K562 (cell line): ENCODE measurements around the gene YTHDC1. TPM values are rescaled to one million over a fixed set of nuclear protein-coding genes. Genes with fewer than 3 reads are reported as not detected.

ENCODE experiments used
- CHD2 ChIP-seq: IDR thresholded peaks from 2 replicates; pipeline ENCODE4 v1.6.1; 2011; ENCODE audit warnings: low read depth, low read length
- CREM ChIP-seq: IDR thresholded peaks from 2 replicates; pipeline ENCODE4 v1.6.1; 2014; ENCODE audit warnings: antibody characterized with exemption, low read depth
- E2F3 ChIP-seq: fragments of 250-450 bp; sonication (Bioruptor Pico); IDR thresholded peaks from 2 replicates; pipeline ENCODE4 v1.4.0; 2020; ENCODE audit warnings: mild to moderate bottlenecking
- ERF ChIP-seq: fragments of 450-650 bp; formaldehyde crosslinking; IDR thresholded peaks from 2 replicates; pipeline ENCODE4 v1.4.0; 2020; ENCODE audit warnings: mild to moderate bottlenecking, mixed read lengths
- HCFC1 ChIP-seq: IDR thresholded peaks from 2 replicates; pipeline ENCODE4 v1.6.1; 2012; ENCODE audit warnings: low read depth, low read length, improper control_type of control experiment
- MTA3 ChIP-seq: fragments of 450-650 bp; formaldehyde crosslinking; IDR thresholded peaks from 2 replicates; pipeline ENCODE4 v1.6.1; 2017; ENCODE audit warnings: mild to moderate bottlenecking, borderline replicate concordance
- NBN ChIP-seq: fragments of 450-650 bp; IDR thresholded peaks from 2 replicates; pipeline ENCODE4 v1.6.1; 2016; ENCODE audit warnings: low read depth, mild to moderate bottlenecking
- NR1H2 ChIP-seq: sonication (generic); formaldehyde crosslinking; IDR thresholded peaks from 2 replicates; pipeline ENCODE4 v1.4.0; 2020; ENCODE audit warnings: mild to moderate bottlenecking, missing genetic modification reagents
- RBM17 ChIP-seq: fragments of 200-400 bp; formaldehyde crosslinking; IDR thresholded peaks from 2 replicates; pipeline ENCODE4 v1.6.1; 2017; ENCODE audit warnings: low read depth, mild to moderate bottlenecking, low read length, borderline replicate concordance
- TBP ChIP-seq: optimal IDR thresholded peaks from 2 replicates; pipeline ENCODE3; 2011; ENCODE audit warnings: low read depth, low read length, improper control_type of control experiment
- ZBTB7A ChIP-seq: IDR thresholded peaks from 2 replicates; pipeline ENCODE4 v1.6.1; 2011; ENCODE audit warnings: low read depth, mild to moderate bottlenecking, low read length, moderate library complexity, borderline replicate concordance; ENCODE audit not compliant: control insufficient read depth
- ZNF263 ChIP-seq: sonication (generic); formaldehyde crosslinking; IDR thresholded peaks from 2 replicates; pipeline ENCODE4 v1.8.0; 2022; ENCODE audit warnings: mild to moderate bottlenecking, missing genetic modification reagents, borderline replicate concordance
- ZNF586 ChIP-seq: fragments of 450-650 bp; formaldehyde crosslinking; conservative IDR thresholded peaks from 2 replicates; pipeline ENCODE4 v1.4.0; 2020; ENCODE audit warnings: mild to moderate bottlenecking, moderate library complexity
- ZNF766 ChIP-seq: fragments of 200-800 bp; sonication (Bioruptor generic); conservative IDR thresholded peaks from 2 replicates; pipeline ENCODE4 v1.6.1; 2016; ENCODE audit warnings: missing genetic modification characterization, missing compliant biosample characterization
- polyA plus RNA-seq, 8 experiments: library from polyadenylated mRNA; depleted of rRNA in 4 of 8; stranded (reverse) in 5 of 8; unstranded in 3 of 8; fragments of >200 nt; fragmentation: Nextera tagmentation in 2 of 8; fragmentation: Illumina TruSeq in 1 of 8; extraction: Ambion mirVana in 2 of 8; extraction: Trizol in 1 of 8; gene quantifications; 2 replicates each; pipeline versions ENCODE4 v1.2.1 to v1.2.3, GENCODE V29; 2011 to 2014; ENCODE audit warnings: inconsistent platforms in 1 of 8, missing spikeins in 1 of 8
- total RNA-seq, 7 experiments: library from RNA; depleted of rRNA in 6 of 7; stranded (reverse); fragments of >200 nt in 6 of 7; fragmentation: Illumina TruSeq in 2 of 7; extraction: Trizol in 2 of 7; gene quantifications; 2 replicates each; pipeline versions ENCODE4 v1.2.1 to v1.2.3, GENCODE V29; 2011 to 2021; ENCODE audit warnings: low replicate concordance in 1 of 7
- TF ChIP-seq, protein P1 (sequence below): sonication (generic); formaldehyde crosslinking; IDR thresholded peaks from 2 replicates; pipeline ENCODE4 v1.8.1; 2023; ENCODE audit warnings: mild to moderate bottlenecking, missing genetic modification reagents
- TF ChIP-seq, protein P2 (sequence below): fragments of 450-650 bp; IDR thresholded peaks from 2 replicates; pipeline ENCODE4 v1.6.1; 2017; ENCODE audit warnings: antibody characterized with exemption
- TF ChIP-seq, protein P3 (sequence below): fragments of 450-650 bp; IDR thresholded peaks from 2 replicates; pipeline ENCODE4 v1.6.1; 2017; ENCODE audit warnings: mild to moderate bottlenecking, moderate library complexity
- TF ChIP-seq, protein P4 (sequence below): sonication (generic); formaldehyde crosslinking; IDR thresholded peaks from 2 replicates; pipeline ENCODE4 v1.8.1; 2022; ENCODE audit warnings: missing genetic modification reagents

YTHDC1 gene
- total and polyA plus RNA-seq, 9 of the 15 experiments (the other 6 are each of a cell fraction or from before 2014, with no cell fraction given): 9.8 to 65.4 (median 51.7) TPM

- TF ChIP-seq, protein P1, sequence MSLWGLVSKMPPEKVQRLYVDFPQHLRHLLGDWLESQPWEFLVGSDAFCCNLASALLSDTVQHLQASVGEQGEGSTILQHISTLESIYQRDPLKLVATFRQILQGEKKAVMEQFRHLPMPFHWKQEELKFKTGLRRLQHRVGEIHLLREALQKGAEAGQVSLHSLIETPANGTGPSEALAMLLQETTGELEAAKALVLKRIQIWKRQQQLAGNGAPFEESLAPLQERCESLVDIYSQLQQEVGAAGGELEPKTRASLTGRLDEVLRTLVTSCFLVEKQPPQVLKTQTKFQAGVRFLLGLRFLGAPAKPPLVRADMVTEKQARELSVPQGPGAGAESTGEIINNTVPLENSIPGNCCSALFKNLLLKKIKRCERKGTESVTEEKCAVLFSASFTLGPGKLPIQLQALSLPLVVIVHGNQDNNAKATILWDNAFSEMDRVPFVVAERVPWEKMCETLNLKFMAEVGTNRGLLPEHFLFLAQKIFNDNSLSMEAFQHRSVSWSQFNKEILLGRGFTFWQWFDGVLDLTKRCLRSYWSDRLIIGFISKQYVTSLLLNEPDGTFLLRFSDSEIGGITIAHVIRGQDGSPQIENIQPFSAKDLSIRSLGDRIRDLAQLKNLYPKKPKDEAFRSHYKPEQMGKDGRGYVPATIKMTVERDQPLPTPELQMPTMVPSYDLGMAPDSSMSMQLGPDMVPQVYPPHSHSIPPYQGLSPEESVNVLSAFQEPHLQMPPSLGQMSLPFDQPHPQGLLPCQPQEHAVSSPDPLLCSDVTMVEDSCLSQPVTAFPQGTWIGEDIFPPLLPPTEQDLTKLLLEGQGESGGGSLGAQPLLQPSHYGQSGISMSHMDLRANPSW (CRISPR knock-in tag): 0 out of 2 replicates have a peak, but pooled peaks have one; percentile 33
- TF ChIP-seq, protein P2, sequence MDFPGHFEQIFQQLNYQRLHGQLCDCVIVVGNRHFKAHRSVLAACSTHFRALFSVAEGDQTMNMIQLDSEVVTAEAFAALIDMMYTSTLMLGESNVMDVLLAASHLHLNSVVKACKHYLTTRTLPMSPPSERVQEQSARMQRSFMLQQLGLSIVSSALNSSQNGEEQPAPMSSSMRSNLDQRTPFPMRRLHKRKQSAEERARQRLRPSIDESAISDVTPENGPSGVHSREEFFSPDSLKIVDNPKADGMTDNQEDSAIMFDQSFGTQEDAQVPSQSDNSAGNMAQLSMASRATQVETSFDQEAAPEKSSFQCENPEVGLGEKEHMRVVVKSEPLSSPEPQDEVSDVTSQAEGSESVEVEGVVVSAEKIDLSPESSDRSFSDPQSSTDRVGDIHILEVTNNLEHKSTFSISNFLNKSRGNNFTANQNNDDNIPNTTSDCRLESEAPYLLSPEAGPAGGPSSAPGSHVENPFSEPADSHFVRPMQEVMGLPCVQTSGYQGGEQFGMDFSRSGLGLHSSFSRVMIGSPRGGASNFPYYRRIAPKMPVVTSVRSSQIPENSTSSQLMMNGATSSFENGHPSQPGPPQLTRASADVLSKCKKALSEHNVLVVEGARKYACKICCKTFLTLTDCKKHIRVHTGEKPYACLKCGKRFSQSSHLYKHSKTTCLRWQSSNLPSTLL: no peak
- TF ChIP-seq, protein P3, sequence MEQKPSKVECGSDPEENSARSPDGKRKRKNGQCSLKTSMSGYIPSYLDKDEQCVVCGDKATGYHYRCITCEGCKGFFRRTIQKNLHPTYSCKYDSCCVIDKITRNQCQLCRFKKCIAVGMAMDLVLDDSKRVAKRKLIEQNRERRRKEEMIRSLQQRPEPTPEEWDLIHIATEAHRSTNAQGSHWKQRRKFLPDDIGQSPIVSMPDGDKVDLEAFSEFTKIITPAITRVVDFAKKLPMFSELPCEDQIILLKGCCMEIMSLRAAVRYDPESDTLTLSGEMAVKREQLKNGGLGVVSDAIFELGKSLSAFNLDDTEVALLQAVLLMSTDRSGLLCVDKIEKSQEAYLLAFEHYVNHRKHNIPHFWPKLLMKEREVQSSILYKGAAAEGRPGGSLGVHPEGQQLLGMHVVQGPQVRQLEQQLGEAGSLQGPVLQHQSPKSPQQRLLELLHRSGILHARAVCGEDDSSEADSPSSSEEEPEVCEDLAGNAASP: no peak
- TF ChIP-seq CREM (peak; percentile 98), ZBTB7A (no peak), E2F3 (peak; percentile 60; the same call in 1 of the 2 replicates), ERF (CRISPR knock-in tag) (peak; percentile 68; the same call in 1 of the 2 replicates), TBP (peak; percentile 82), NBN (peak; percentile 46; the same call in 1 of the 2 replicates), MTA3 (peak; percentile 59; the same call in 1 of the 2 replicates), HCFC1 (peak; percentile 55), RBM17 (no peak), NR1H2 (CRISPR knock-in tag) (peak; percentile 64; the same call in 1 of the 2 replicates), ZNF586 (CRISPR knock-in tag) (no peak), CHD2 (no peak), ZNF263 (CRISPR knock-in tag) (peak; percentile 30; the same call in 1 of the 2 replicates), ZNF766 (CRISPR knock-in tag) (no peak)
- TF ChIP-seq, protein P4, sequence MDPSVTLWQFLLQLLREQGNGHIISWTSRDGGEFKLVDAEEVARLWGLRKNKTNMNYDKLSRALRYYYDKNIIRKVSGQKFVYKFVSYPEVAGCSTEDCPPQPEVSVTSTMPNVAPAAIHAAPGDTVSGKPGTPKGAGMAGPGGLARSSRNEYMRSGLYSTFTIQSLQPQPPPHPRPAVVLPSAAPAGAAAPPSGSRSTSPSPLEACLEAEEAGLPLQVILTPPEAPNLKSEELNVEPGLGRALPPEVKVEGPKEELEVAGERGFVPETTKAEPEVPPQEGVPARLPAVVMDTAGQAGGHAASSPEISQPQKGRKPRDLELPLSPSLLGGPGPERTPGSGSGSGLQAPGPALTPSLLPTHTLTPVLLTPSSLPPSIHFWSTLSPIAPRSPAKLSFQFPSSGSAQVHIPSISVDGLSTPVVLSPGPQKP (CRISPR knock-in tag): no peak
- TF ChIP-seq, all 486 proteins: peak for 147
Observed at GRCh38 chr4:68349649-68350360, at the start of gene YTHDC1 (continued).
